NB4 (cell line): ENCODE measurements around the gene CYB5R3.
"Not testable (repeated sequence)": the region's sequence is repeated elsewhere in the genome, so short reads cannot be mapped to it uniquely, and the experiment has no call there.

Source experiments
- DNase-seq: peaks from one replicate; pipeline ENCODE4 v3.0.0; 2010; ENCODE audit warnings: low read depth
- H3K4me3 ChIP-seq: one replicate; pipeline ENCODE4 v1.5.1; 2011; ENCODE audit warnings: mild to moderate bottlenecking, low read depth, low read length, moderate library complexity
- CTCF ChIP-seq: IDR thresholded peaks from one replicate; pipeline ENCODE4 v1.5.1; 2012; ENCODE audit warnings: low read depth, low read length
- MAX ChIP-seq: IDR thresholded peaks from 2 replicates; pipeline ENCODE4 v1.6.1; 2011; ENCODE audit warnings: low read depth, low read length
- MYC ChIP-seq: IDR thresholded peaks from 2 replicates; pipeline ENCODE4 v1.6.1; 2011; ENCODE audit warnings: low read depth, low read length
- POLR2A ChIP-seq: IDR thresholded peaks from 2 replicates; pipeline ENCODE4 v1.6.1; 2011; ENCODE audit warnings: mild to moderate bottlenecking; ENCODE audit not compliant: insufficient read length; ENCODE audit errors: extremely low read depth

Gene CYB5R3

GRCh38 chr22:42622061-42622710 is 27.0 kb downstream of the CYB5R3 start:
- TF ChIP-seq MYC (no peak), MAX (no peak), CTCF (no peak), POLR2A (no peak)
- DNase-seq = no peak
- no peak overlapping the region for H3K4me3 ChIP-seq

- H3K4me3 ChIP-seq = no peak overlapping the region
- TF ChIP-seq MAX (no peak), CTCF (peak; percentile 87)
- DNase-seq = peak; percentile 56
These were observed 27.6 kb downstream of the CYB5R3 start for GRCh38 chr22:42621505-42622002.

GRCh38 chr22:42620084-42620483 is 29.1 kb downstream of the CYB5R3 start:
- TF ChIP-seq POLR2A = no peak
- no peak for TF ChIP-seq MAX
- TF ChIP-seq MYC = no peak
- TF ChIP-seq CTCF = no peak
- DNase-seq = no peak
- no peak overlapping the region for H3K4me3 ChIP-seq

- H3K4me3 ChIP-seq = no peak overlapping the region
- TF ChIP-seq CTCF = no peak
- no peak for TF ChIP-seq POLR2A
- no peak for TF ChIP-seq MYC
- TF ChIP-seq MAX = no peak
These were observed 29.7 kb downstream of the CYB5R3 start for GRCh38 chr22:42619261-42620063.

GRCh38 chr22:42617155-42617983 is 31.8 kb downstream of the CYB5R3 start:
- no peak for DNase-seq
- TF ChIP-seq MYC (no peak), MAX (no peak), POLR2A (no peak), CTCF (no peak)

More at GRCh38 chr22:42619261-42620063, 29.7 kb downstream of the CYB5R3 start:
- no peak for DNase-seq

GRCh38 chr22:42615860-42616175 is 33.4 kb downstream of the CYB5R3 start:
- H3K4me3 ChIP-seq = peak overlapping the region; percentile 27
- DNase-seq = not testable (repeated sequence)

More at GRCh38 chr22:42617155-42617983, 31.8 kb downstream of the CYB5R3 start:
- no peak overlapping the region for H3K4me3 ChIP-seq
